ENCODE data around the gene MPP4.

DNA sequence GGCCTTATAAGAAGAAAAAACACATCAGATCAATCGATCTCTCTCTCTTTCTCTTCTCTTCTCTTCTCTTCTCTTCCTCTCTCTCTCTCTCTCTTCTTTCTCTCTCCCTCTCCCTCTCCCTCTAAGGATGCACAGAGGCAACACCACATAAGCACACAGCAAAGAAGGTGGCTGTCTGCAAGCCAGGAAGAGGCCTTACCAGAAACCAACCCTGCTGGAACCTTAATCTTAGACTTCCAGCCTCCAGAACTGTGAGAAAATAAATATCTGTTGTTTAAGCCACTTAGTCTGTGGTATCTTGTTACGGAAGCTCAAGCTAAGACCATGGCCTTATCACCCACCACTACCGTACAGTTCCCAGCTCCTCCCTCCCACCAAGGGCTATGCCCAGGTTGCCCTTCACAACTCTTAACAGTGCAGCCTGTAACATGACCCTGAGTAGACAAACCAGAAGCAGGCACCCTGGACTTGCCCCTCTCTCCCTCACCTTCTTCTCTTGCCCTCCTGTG, 30.0 kb downstream of the MPP4 start:
- TF ChIP-seq RAD21 (IDR thresholded peaks at IDR 0.05) (no peak), FOXA1 (IDR thresholded peaks at IDR 0.05) (no peak), YY1 (IDR thresholded peaks at IDR 0.05) (no peak)
- TF ChIP-seq, protein P1, sequence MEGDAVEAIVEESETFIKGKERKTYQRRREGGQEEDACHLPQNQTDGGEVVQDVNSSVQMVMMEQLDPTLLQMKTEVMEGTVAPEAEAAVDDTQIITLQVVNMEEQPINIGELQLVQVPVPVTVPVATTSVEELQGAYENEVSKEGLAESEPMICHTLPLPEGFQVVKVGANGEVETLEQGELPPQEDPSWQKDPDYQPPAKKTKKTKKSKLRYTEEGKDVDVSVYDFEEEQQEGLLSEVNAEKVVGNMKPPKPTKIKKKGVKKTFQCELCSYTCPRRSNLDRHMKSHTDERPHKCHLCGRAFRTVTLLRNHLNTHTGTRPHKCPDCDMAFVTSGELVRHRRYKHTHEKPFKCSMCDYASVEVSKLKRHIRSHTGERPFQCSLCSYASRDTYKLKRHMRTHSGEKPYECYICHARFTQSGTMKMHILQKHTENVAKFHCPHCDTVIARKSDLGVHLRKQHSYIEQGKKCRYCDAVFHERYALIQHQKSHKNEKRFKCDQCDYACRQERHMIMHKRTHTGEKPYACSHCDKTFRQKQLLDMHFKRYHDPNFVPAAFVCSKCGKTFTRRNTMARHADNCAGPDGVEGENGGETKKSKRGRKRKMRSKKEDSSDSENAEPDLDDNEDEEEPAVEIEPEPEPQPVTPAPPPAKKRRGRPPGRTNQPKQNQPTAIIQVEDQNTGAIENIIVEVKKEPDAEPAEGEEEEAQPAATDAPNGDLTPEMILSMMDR (IDR thresholded peaks at IDR 0.05; ENCODE audit: low read depth, low read length, missing input control): no peak

Measured in liver (tissue), 3 donors.